PC-3 (cell line): Measurements from ENCODE around the gene CAMK4. TPM values are rescaled to one million over a fixed set of nuclear protein-coding genes. Genes with fewer than 3 reads are reported as not detected.
A peak's percentile ranks its signal among the peaks of the same experiment; 100 is the strongest.

ENCODE experiments used
- ATAC-seq: fragments of 200-7000 bp; cut with Tn5 transposase; 2 replicates; pipeline ENCODE4 v1.9.1; 2020; ENCODE audit warnings: mild to moderate bottlenecking, moderate library complexity
- BruUV-seq: library from RNA; stranded (reverse); fragments of 400-500 nt; replicated peaks from 2 replicates; lab custom pipeline; 2021; lab: Mats Ljungman, UMichigan
- CTCF ChIA-PET: fragments of 300-600 bp; sonication (Branson Sonifier 250); formaldehyde crosslinking; loops from one replicate; lab custom pipeline; 2022; ENCODE audit warnings: antibody characterized with exemption; lab: Charles Lee
- POLR2A ChIA-PET: fragments of 300-600 bp; sonication (Branson Sonifier 250); formaldehyde crosslinking; loops from one replicate; lab custom pipeline; 2022; ENCODE audit warnings: antibody characterized with exemption; ENCODE audit not compliant: unreplicated experiment; lab: Charles Lee
- DNase-seq: peaks from one replicate; pipeline ENCODE4 v3.0.0-alpha.2; 2015
- H2AFZ ChIP-seq: fragments of 300-600 bp; sonication (generic); 2 replicates; pipeline ENCODE4 v1.6.0; 2016; ENCODE audit warnings: antibody characterized with exemption, low read length
- H3F3A ChIP-seq: fragments of 300-600 bp; sonication (generic); one replicate; pipeline ENCODE4 v1.6.0; 2017; ENCODE audit warnings: antibody characterized with exemption, low read length, control low read depth, mild to moderate bottlenecking; ENCODE audit not compliant: unreplicated experiment
- H3K27ac ChIP-seq: fragments of 300-600 bp; sonication (generic); 2 replicates; pipeline ENCODE4 v1.5.1; 2016; ENCODE audit warnings: mild to moderate bottlenecking, low read length
- H3K27me3 ChIP-seq: fragments of 300-600 bp; sonication (generic); 2 replicates; pipeline ENCODE4 v1.6.1; 2016; ENCODE audit warnings: low read length, mixed read lengths
- H3K36me3 ChIP-seq: fragments of 300-600 bp; sonication (generic); 2 replicates; pipeline ENCODE4 v1.6.1; 2016; ENCODE audit warnings: low read depth, mixed run types, low read length, mixed read lengths
- H3K4me1 ChIP-seq: fragments of 300-600 bp; sonication (generic); 2 replicates; pipeline ENCODE4 v1.5.1; 2016; ENCODE audit warnings: low read length; ENCODE audit not compliant: insufficient read depth
- H3K4me2 ChIP-seq: fragments of 300-600 bp; sonication (generic); 2 replicates; pipeline ENCODE4 v1.6.0; 2016; ENCODE audit warnings: low read length
- H3K4me3 ChIP-seq: fragments of 300-600 bp; sonication (generic); 2 replicates; pipeline ENCODE4 v1.5.1; 2016; ENCODE audit warnings: mild to moderate bottlenecking, low read length, mixed read lengths
- H3K79me2 ChIP-seq: fragments of 300-600 bp; sonication (generic); 2 replicates; pipeline ENCODE4 v1.6.1; 2017; ENCODE audit warnings: low read length, mixed read lengths
- H3K9ac ChIP-seq: fragments of 300-600 bp; sonication (generic); 2 replicates; pipeline ENCODE4 v1.6.0; 2016; ENCODE audit warnings: mild to moderate bottlenecking, low read length
- H3K9me2 ChIP-seq: fragments of 300-600 bp; sonication (generic); replicated peaks from 2 replicates; pipeline ENCODE4 v1.6.1; 2016; ENCODE audit warnings: mixed run types, low read length, mixed read lengths
- H3K9me3 ChIP-seq: fragments of 300-600 bp; sonication (generic); 2 replicates; pipeline ENCODE4 v1.6.1; 2016; ENCODE audit warnings: low read length, mixed read lengths
- H4K20me1 ChIP-seq: fragments of 300-600 bp; sonication (generic); 2 replicates; pipeline ENCODE4 v1.6.1; 2016; ENCODE audit warnings: low read length, mixed read lengths
- EZH2 ChIP-seq: fragments of 300-600 bp; sonication (generic); IDR thresholded peaks from one replicate; pipeline ENCODE4 v1.6.1; 2017; ENCODE audit warnings: antibody characterized with exemption, mild to moderate bottlenecking, low read length; ENCODE audit not compliant: unreplicated experiment
- EZH2phosphoT487 ChIP-seq: fragments of 300-600 bp; sonication (generic); IDR thresholded peaks from 2 replicates; pipeline ENCODE4 v1.6.1; 2018; ENCODE audit warnings: mild to moderate bottlenecking, antibody characterized with exemption, low read length, borderline replicate concordance
- intact Hi-C: fragments of 100-400 bp; cut with micrococcal nuclease; formaldehyde crosslinking; loops from 2 replicates; pipeline ENCODE4 v1.9.0; 2023
- total RNA-seq: library from RNA; depleted of rRNA; stranded (reverse); fragments of >200 nt; gene quantifications from 2 replicates; pipeline ENCODE4 v1.2.3, GENCODE V29; 2014
- TF ChIP-seq, protein P1 (sequence below): fragments of 300-600 bp; sonication (generic); conservative IDR thresholded peaks from 2 replicates; pipeline ENCODE4 v1.5.1; 2017; ENCODE audit warnings: antibody characterized with exemption, low read depth, mild to moderate bottlenecking, low read length

Gene CAMK4
- total RNA-seq, 1 experiment from 2014 or later: 0.55 TPM

DNA sequence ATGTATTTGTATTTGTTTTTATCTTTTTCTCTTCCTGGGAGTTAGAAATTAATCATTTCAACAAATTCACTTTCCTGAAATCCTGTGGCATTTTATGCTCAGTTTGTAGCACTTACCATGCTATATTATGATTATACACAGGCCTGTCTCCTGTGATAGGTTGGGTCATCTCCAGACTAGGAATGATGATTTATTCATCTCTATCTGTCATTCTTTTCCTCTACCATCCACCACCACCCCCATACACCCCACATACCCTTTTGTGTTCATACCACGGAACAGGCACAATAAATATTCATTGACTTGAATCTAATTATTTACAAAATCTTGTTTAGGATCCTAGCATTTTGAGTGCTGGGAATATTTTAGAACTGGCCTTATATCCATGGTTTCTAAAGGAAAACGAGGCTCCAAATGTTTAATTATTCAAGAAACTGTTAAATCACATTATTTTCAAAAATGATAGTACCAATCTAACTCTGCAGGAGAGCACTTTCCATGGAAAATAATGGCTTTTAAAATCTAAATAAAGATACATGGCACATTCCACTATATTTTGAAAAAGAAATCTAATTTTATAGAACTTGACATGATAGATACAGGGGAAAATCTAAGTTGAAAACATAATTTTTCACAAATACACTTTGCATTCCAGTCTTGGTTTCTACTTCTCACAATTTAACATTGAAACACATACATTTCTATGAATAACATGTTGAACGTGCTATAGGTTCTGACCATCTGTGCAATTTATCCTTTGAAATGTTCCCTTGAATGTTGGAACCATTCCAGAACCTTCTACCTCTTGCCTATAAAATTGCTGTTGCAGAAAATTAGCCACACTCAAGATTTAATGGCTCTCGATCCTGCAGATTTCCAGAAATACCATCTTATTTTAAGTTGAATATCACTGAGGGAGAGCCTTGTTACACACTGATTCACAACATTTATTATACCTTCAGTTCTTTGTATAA lies 198.8 kb downstream of the CAMK4 start:
- Histone ChIP-seq H2AFZ (no peak overlapping the region), H3K9ac (no peak overlapping the region), H3K9me2 (no peaks in the 10 kb centered on the region), H3K4me1 (no peaks in the 10 kb centered on the region), H3K4me2 (no peak overlapping the region), H3K36me3 (no peaks in the 10 kb centered on the region), H3K4me3 (no peak overlapping the region), H3K79me2 (no peaks in the 10 kb centered on the region), H3K27ac (no peak overlapping the region), H3K27me3 (0 out of 2 replicates have a peak, but pooled peaks cover 4% of the 10 kb centered on the region), H3K9me3 (no peaks in the 10 kb centered on the region), H4K20me1 (no peaks in the 10 kb centered on the region), H3F3A (no peaks in the 10 kb centered on the region)
- intact Hi-C loops: no loop called here
- no peak for ATAC-seq
- TF ChIP-seq EZH2phosphoT487 (no peak), EZH2 (no peak)
- TF ChIP-seq, protein P1, sequence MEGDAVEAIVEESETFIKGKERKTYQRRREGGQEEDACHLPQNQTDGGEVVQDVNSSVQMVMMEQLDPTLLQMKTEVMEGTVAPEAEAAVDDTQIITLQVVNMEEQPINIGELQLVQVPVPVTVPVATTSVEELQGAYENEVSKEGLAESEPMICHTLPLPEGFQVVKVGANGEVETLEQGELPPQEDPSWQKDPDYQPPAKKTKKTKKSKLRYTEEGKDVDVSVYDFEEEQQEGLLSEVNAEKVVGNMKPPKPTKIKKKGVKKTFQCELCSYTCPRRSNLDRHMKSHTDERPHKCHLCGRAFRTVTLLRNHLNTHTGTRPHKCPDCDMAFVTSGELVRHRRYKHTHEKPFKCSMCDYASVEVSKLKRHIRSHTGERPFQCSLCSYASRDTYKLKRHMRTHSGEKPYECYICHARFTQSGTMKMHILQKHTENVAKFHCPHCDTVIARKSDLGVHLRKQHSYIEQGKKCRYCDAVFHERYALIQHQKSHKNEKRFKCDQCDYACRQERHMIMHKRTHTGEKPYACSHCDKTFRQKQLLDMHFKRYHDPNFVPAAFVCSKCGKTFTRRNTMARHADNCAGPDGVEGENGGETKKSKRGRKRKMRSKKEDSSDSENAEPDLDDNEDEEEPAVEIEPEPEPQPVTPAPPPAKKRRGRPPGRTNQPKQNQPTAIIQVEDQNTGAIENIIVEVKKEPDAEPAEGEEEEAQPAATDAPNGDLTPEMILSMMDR: no peak
- ChIA-PET POLR2A (no interaction called here), CTCF (no interaction called here)
- no TSS peak for BruUV-seq
- DNase-seq: no peak

DNA sequence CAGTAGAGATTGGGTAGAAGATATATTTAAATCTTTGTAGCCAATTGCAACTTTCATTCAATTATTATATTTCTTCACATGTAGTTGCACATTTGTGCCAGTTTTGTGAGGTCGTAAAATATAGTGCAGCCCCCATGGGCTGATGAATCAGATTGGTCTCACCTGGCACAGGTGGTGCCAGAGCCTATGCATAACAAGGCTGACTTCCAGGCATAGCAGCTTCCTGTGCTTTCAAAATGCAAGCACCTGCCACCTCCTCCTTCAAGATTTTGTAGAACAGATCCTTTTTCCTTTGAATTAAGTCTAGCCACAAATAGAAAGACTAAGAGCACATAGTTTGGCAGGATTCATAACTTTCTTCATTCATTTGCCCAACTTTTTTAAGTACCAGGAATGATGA lies 201.0 kb downstream of the CAMK4 start:
- Histone ChIP-seq H3K9ac (no peak overlapping the region), H3K79me2 (no peaks in the 10 kb centered on the region), H3K9me3 (no peaks in the 10 kb centered on the region), H3K36me3 (no peaks in the 10 kb centered on the region), H3K4me1 (no peaks in the 10 kb centered on the region), H2AFZ (no peak overlapping the region), H3K9me2 (no peaks in the 10 kb centered on the region), H4K20me1 (no peaks in the 10 kb centered on the region), H3K27me3 (peaks cover 23% of the 10 kb centered on the region), H3K4me3 (no peak overlapping the region), H3K27ac (no peak overlapping the region), H3F3A (no peaks in the 10 kb centered on the region), H3K4me2 (no peak overlapping the region)
- TF ChIP-seq, protein P1: no peak
- no peak for TF ChIP-seq EZH2phosphoT487
- intact Hi-C loops: no loop called here
- BruUV-seq: no TSS peak
- ChIA-PET POLR2A (no interaction called here), CTCF (no interaction called here)
- ATAC-seq (no peak), DNase-seq (no peak)

DNA sequence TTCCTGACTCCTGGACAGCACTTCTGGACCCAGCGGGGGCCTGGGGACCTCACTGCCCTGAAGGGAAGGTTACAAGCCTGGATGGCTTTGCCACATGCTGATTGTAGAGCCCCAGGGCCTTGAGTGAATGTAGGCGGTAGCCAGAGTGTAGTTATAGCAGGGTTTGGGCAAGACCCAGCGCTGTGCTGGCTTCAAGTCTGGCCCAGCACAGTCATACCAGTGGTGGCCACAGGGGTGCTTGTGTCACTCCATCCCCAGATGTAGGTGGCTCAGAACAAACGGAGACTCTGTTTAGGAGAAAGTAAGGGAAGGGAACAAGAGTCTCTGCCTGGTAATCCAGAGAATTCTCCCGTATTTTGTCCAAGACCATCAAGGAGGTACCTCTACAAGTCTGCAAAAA lies 203.6 kb downstream of the CAMK4 start:
- no peak for DNase-seq
- Histone ChIP-seq H4K20me1 (no peaks in the 10 kb centered on the region), H3K9me2 (no peaks in the 10 kb centered on the region), H2AFZ (no peak overlapping the region), H3K4me1 (no peaks in the 10 kb centered on the region), H3K9ac (no peak overlapping the region), H3K4me2 (no peak overlapping the region), H3K27ac (no peak overlapping the region), H3K79me2 (no peaks in the 10 kb centered on the region), H3K27me3 (peaks cover 31% of the 10 kb centered on the region), H3K9me3 (no peaks in the 10 kb centered on the region), H3F3A (no peaks in the 10 kb centered on the region), H3K4me3 (no peak overlapping the region), H3K36me3 (no peaks in the 10 kb centered on the region)
- ChIA-PET POLR2A (no interaction called here), CTCF (no interaction called here)
- no TSS peak for BruUV-seq
- intact Hi-C loops: no loop called here
- TF ChIP-seq EZH2: no peak
- TF ChIP-seq, protein P1: no peak; the same call in 1 of the 2 replicates
- no peak for TF ChIP-seq EZH2phosphoT487
- peak; percentile 43; the same call in 1 of the 2 replicates for ATAC-seq
